Breast epithelium (tissue), 3 donors: Measurements from ENCODE around the gene RWDD2A.

Experiments
- CTCF ChIP-seq, 3 donors: fragments of 450-650 bp; IDR thresholded peaks; one replicate each; pipeline ENCODE4 v1.5.1; 2016 to 2017; ENCODE audit warnings: antibody characterized with exemption in 3 of 3, mild to moderate bottlenecking in 3 of 3, moderate library complexity in 3 of 3
- POLR2A ChIP-seq: fragments of 450-650 bp; IDR thresholded peaks from one replicate; pipeline ENCODE4 v1.6.1; 2016; ENCODE audit warnings: antibody characterized with exemption, mild to moderate bottlenecking, moderate library complexity
- POLR2AphosphoS5 ChIP-seq, 3 donors: sonication (generic); formaldehyde crosslinking; IDR thresholded peaks; one replicate each; pipeline ENCODE4 v1.6.1; 2017; ENCODE audit warnings: antibody characterized with exemption in 3 of 3

GRCh38 chr6:83199863-83200225, 6.7 kb downstream of the RWDD2A start:
- TF ChIP-seq POLR2A: no peak
- no peak for TF ChIP-seq POLR2AphosphoS5 (IDR thresholded peaks at IDR 0.05)
- no peak for TF ChIP-seq CTCF (IDR thresholded peaks at IDR 0.05)
